ENCODE measurements around the gene ASTN2.

Gene ASTN2

DNA sequence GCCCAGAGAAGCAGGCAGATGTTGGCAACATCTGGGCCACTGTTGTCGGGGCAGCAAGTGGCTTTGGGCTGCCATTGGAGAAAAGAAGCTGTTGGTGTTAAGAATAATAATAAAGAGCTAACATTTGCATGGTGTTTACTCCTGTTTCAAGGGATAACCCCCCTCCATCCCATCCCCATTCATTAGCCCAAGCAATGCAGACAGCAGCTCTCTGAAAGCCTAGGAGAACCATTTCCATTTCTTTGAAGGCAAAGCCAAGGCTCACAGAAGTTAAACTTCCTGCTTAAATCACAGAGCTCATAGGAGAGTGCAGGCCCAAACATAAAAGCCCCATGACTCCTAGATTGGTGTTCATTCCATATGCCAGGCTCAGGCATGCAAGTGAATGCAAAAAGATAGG lies 175.4 kb downstream of the ASTN2 start:
- no peak for DNase-seq

GRCh38 chr9:117234103-117234502 lies 180.8 kb downstream of the ASTN2 start:
- no peak for DNase-seq

- DNase-seq, result no peak
These were observed 181.8 kb downstream of the ASTN2 start for GRCh38 chr9:117233016-117233415.

DNA sequence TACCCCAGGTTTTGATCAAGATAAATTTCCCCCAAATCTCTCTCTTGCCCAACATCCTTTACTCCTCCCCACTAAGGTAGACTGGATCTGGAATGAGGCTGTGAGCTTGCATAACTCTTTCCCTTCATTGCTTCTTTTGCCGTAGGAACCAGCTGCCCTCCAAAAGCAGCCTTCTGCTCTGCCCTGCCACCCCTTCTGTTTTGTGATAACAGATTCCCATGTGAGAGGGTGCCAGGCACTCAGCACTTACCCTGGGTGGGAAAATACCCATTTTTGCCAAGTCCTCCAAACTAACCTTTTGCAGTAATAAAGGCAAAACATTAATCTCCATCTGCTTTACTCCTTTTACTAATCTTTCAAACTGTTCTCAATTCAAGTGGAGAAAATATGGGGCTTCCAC lies 182.6 kb downstream of the ASTN2 start:
- DNase-seq, result no peak

GRCh38 chr9:117231012-117231411 lies 183.8 kb downstream of the ASTN2 start:
- DNase-seq, result no peak

DNA sequence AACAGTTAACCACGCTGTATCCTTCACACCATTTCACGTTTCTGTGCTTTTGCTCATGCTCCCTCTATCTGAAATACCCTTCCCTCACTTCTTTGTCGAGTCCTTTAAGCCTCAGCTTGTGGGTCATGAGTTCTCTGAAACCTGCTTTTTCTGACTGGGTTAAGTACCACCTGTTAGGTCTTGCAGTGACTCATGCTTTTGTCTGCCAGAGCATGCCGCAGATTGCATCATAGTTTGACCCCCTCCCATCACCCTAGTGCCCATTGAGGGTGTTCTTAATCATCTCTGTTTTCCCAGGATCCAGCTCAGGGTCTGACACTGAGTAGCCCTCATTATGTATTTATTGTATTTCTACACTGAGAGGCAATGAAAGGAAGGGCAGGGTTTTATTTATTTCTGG lies 190.2 kb downstream of the ASTN2 start:
- peak; percentile 84 for DNase-seq

DNA sequence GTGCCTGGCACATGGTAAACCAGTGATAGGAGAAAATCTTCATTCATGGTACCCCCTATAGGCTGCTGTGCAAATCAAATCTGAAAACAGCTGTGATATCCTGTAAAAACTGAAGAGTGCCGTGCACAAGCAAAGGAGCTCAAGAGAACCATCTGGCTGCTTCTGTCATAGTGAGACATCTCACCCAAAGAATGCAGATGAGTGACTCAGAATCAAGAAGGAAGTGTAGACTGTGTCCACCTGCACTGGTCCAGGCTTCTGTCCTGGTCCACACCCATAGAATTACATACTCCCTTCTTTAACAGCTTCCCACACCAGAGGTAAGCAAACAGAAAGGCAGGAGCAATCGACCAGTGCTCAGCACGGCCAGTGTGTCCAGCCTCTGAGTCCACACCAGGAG lies 195.9 kb downstream of the ASTN2 start:
- DNase-seq, result no peak

- DNase-seq, result no peak
These were observed 200.4 kb downstream of the ASTN2 start for GRCh38 chr9:117214416-117214815.

DNA sequence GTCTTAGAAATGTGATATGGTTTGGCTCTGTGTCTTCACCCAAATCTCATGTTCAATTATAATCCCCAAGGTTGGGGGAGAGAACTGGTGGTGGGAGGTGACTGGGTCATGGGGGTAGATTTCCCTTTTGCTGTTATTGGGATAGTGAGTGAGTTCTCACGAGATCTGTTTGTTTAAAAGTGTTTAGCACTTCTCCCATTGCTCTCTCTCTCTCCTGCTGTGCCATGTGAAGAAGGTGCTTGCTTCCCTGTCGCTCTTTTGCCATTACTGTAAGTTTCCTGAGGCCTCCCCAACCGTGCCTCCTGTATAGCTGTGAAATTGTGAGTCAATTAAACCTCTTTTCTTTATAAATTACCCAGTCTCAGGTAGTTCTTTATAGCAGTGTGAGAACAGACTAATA lies 203.6 kb downstream of the ASTN2 start:
- DNase-seq, result no peak

DNA sequence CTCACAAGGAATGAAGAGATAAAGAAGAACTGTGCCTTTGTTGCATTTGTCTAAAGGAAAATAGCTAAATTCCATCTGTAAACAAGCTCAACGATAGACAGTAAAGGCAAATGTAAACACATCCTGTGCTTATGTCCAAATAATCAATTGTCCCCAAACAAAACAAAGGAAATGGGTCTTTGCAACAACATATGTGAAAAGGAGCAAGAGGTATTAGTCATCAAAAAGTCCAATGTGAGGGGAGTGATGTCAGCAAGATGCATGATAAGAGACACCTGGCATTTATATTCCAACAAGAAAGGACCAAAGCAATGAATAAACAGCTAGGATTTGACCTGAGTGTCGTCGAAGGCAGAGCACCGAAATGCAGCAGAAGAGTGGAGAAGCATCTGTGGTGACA lies 209.1 kb downstream of the ASTN2 start:
- DNase-seq, result no peak

GRCh38 chr9:117204971-117205370 lies 209.9 kb downstream of the ASTN2 start:
- no peak for DNase-seq

DNA sequence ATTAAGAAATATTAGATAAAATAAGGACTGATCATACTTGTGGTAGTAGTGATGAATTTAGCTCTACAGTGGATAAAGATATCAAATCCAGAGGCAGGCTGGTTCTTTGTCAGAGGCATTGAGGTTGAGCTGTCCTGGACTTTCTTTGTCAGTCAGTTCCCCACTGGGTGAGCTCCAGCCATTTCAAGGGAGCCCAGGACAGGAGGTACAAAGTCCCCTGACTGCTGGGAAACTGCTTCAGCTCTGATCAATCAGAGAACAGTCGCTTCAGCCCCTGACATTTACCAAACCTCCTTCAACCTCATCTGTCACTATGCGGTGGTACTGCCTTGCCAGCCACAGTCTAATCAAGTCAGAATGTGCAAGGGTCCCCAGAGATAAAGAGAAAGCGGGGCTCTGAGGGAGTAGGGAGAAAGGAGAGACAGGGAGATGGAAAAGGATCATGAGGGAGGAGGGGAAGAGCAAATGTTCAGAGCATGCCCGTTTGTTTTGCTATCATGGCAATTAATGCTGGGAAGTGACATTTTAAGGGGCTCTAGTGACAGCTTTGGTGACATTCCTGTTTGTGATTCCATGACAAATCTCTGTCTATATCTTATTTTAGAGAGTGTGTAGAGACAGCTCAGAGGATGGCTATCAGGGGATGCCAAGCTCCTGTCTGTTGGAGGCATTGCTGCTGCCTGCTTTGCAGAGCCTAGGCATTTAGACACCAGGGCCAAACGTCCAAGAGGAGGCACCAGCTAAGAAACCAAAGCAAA lies 223.2 kb downstream of the ASTN2 start:
- DNase-seq, result no peak

- no peak for DNase-seq
These were observed 225.7 kb downstream of the ASTN2 start for GRCh38 chr9:117189121-117189520.

GRCh38 chr9:117188394-117188793 lies 226.5 kb downstream of the ASTN2 start:
- DNase-seq, result no peak

GRCh38 chr9:117187498-117187897 lies 227.4 kb downstream of the ASTN2 start:
- no peak for DNase-seq

DNA sequence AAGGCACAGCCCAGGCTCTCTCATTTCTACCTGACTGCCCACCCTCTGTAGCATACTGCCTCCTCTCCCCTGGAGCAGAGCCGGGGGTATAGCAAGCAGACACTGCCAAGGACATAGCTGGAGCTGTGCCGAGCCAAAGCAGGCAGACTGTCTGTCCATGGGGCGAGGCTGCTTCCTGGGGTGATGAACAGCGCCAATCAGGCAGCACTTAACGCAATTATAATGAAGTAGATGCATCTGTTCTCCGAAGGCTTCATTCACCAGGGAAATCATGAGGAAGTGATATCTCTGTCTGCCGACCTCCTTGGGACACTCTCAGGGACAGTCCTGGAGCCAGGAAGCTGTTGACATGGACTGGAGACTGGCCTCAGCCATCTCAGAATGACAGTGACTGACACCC lies 230.7 kb downstream of the ASTN2 start:
- no peak for DNase-seq

- no peak for DNase-seq
These were observed 232.8 kb downstream of the ASTN2 start for GRCh38 chr9:117182046-117182445.

DNA sequence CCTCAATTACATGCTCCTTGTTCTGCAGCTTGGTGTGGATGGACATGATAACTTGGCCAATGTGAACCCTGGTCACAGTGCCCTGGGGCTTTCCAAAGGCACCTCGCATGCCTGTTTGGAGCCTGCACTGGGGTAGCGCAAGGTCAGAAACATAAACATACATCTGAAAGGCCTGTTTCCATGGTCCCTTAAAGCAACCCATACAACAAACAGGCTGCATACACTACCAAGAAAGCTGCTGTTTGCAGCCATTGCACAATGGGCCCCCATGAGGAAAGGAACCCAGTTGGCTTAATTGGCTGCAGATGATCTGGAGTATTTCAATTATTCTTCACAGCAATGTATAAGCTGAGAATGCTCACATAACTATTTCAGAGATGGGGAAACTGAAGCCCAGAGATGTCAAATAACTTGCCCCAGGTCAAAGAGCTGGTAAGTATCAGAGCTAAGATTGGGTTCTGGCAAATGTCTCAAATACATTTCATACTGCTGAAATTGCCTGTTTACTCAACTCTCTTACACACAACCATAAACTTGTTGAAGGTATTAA lies 233.9 kb downstream of the ASTN2 start:
- no peak for DNase-seq

DNA sequence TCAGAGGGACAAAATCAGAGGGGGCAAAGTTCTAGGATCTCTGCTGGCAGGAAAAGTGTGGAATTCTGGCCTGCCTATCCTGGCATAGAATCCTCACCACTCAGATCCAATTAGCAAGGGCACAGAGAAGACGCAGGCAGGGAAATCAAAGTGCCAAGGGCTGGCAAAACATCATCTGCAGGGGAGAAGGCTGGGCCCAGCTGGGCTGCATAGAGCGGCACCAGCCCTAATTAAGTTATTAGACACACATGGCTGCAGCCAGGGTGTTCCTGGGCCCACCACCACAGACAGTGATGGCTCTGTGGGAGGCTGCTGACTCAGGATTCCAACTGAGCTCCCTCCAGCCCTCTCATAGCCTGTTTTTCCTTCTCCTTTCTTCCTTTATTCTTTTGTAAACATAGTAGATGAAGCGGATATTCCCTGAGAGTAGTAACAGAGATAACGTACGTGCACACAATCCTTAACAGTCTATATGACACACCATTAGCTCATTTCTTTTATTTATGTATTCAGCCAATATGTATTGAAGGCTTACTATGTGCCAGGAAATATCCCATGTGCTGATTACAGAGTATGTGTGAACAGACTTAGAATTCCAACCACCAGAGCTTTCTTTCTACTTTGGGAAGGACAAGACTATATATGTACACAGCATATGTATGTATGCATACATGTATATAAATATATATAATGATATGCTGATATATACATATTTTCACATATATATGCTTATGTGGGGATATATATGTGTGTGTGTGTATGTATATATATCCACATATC lies 236.1 kb downstream of the ASTN2 start:
- DNase-seq, result no peak

DNA sequence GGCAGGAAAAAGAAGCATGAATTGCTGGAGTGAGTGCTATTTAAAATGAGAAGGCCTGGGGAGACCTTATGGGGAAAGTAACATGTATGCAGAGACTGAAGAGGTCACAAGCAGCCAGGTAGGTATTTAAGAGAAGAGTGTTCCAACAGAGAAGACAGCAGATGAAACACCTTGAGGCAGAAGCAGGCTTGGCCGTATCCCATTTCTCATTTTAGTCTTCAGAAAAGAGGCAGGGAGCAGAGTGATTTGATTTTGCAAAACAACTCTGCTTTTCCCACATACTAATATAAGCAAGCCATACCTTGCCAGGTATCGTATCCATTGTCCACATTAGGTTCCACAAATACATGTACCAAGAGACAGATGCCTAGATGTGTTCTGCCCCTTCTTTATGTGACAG lies 244.3 kb downstream of the ASTN2 start:
- DNase-seq, result no peak

- no peak for DNase-seq
These were observed 245.7 kb downstream of the ASTN2 start for GRCh38 chr9:117169089-117169621.

- no peak for DNase-seq
These were observed 250.3 kb downstream of the ASTN2 start for GRCh38 chr9:117164512-117164911.

GRCh38 chr9:117160254-117160653 lies 254.6 kb downstream of the ASTN2 start:
- no peak for DNase-seq

All from SHP77 treated with DMSO at 0.1 percent for 48 hours (cell line).